ENCODE data around the gene P2RX3.

DNA sequence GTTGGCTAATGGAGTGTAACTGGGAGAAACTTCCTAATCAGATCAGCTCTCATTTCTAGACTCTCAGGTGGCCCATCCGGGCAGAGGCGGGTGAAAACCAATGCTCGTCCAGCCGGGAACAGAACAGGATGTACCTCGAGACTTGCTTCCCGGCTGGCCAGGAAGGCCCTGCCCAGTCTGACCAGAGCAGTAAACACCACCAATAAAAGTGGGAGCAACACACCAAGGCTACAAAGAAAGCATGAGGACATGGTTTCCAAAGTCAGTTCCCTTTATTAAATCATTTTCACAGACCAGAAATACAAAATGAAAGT, 12.5 kb upstream of the P2RX3 start:
- TF ChIP-seq POLR2AphosphoS5 (IDR thresholded peaks at IDR 0.05; ENCODE audit: insufficient read depth in 1 of 2, low read depth in 1 of 2) (no peak), POLR2A (IDR thresholded peaks at IDR 0.05) (peak in 1 of 2 donors; percentile 29)
- TF ChIP-seq, protein P1, sequence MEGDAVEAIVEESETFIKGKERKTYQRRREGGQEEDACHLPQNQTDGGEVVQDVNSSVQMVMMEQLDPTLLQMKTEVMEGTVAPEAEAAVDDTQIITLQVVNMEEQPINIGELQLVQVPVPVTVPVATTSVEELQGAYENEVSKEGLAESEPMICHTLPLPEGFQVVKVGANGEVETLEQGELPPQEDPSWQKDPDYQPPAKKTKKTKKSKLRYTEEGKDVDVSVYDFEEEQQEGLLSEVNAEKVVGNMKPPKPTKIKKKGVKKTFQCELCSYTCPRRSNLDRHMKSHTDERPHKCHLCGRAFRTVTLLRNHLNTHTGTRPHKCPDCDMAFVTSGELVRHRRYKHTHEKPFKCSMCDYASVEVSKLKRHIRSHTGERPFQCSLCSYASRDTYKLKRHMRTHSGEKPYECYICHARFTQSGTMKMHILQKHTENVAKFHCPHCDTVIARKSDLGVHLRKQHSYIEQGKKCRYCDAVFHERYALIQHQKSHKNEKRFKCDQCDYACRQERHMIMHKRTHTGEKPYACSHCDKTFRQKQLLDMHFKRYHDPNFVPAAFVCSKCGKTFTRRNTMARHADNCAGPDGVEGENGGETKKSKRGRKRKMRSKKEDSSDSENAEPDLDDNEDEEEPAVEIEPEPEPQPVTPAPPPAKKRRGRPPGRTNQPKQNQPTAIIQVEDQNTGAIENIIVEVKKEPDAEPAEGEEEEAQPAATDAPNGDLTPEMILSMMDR (IDR thresholded peaks at IDR 0.05): no peak
